ENCODE data around the gene SLC26A1. TPM values are rescaled to one million over a fixed set of nuclear protein-coding genes. Genes with fewer than 3 reads are reported as not detected.

The SLC26A1 gene
- total RNA-seq, 1 experiment from 2014 or later, result 0.22 TPM

GRCh38 chr4:966266-967112 lies 26.7 kb downstream of the SLC26A1 start:
- no peaks in the 10 kb centered on the region for H3K9me3 ChIP-seq (ENCODE audit: control insufficient read depth in 1 of 2, insufficient read depth in 1 of 2, low read depth in 1 of 2, low read length in 2 of 2)
- no peak overlapping the region for H3K4me3 ChIP-seq (replicated peaks in 1 of 2; ENCODE audit: low read depth in 1 of 2, low read length in 2 of 2)
- H3K4me1 ChIP-seq (ENCODE audit: control insufficient read depth in 1 of 2, insufficient read depth in 2 of 2, low read length in 2 of 2), result peaks cover 5 to 22% of the 10 kb centered on the region in 2 experiments; a peak in 3 of 4 replicates
- no peaks in the 10 kb centered on the region for H3K79me2 ChIP-seq (ENCODE audit: insufficient read depth, low read length)
- ChIA-PET CTCF (no interaction called here), POLR2A (no interaction called here), RAD21 (ENCODE audit: low non-redundant PET in 1 of 2, low total read pairs in 2 of 2, uncharacterized antibody in 2 of 2, unreplicated experiment in 2 of 2) (no interaction called here)
- DNase-seq (ENCODE audit: low read depth, low spot score) (no peak), ATAC-seq (no peak)
- no peak overlapping the region for H3K4me2 ChIP-seq (ENCODE audit: low read length)
- no peak overlapping the region for H3K27ac ChIP-seq (ENCODE audit: low read depth, low read length)
- no peaks in the 10 kb centered on the region for H3K27me3 ChIP-seq (ENCODE audit: insufficient read depth, low read length)
- H2AFZ ChIP-seq (ENCODE audit: low read depth, low read length, poor library complexity, severe bottlenecking), result no peak overlapping the region
- H3K9ac ChIP-seq (ENCODE audit: low read length), result no peak overlapping the region
- intact Hi-C loops (cut with micrococcal nuclease), result no loop called here
- H3K36me3 ChIP-seq (ENCODE audit: control insufficient read depth in 1 of 2, insufficient read depth in 2 of 2, low read length in 2 of 2), result no peaks in the 10 kb centered on the region
- BruUV-seq (replicated peaks), result no TSS peak
- H4K20me1 ChIP-seq (ENCODE audit: insufficient read depth), result no peaks in the 10 kb centered on the region
- H3K9me2 ChIP-seq (ENCODE audit: insufficient read depth), result no peaks in the 10 kb centered on the region
- TF ChIP-seq TCF7L2 (IDR thresholded peaks at IDR 0.05; ENCODE audit: borderline replicate concordance, extremely low read depth, insufficient read depth, insufficient read length) (no peak), ZFX (IDR thresholded peaks at IDR 0.05) (no peak)
- TF ChIP-seq, protein P1, sequence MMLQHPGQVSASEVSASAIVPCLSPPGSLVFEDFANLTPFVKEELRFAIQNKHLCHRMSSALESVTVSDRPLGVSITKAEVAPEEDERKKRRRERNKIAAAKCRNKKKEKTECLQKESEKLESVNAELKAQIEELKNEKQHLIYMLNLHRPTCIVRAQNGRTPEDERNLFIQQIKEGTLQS (IDR thresholded peaks at IDR 0.05), result no peak

DNA sequence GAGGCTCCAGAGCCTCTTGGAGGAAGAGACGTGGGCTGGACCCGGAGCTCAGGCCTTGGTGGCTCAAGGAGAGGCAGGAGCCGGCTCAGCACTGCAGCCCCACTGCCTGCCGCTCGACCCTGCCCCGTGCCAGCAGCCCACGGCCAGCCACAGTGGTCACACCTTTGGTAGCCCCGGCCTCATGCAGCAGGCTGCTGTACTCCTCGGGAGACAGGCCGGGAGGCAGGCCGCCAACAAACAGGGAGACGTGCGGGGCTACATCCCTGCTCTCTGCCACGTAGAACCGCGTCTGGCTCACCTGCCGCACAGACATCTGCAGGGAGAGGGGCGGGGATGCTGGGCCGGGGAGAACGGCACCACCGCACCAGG lies 27.5 kb downstream of the SLC26A1 start:
- TF ChIP-seq EZH2 (IDR thresholded peaks at IDR 0.05), result no peak
- TF ChIP-seq TCF7L2 (IDR thresholded peaks at IDR 0.05; ENCODE audit: borderline replicate concordance, extremely low read depth, insufficient read depth, insufficient read length), result no peak
- no peak for TF ChIP-seq POLR2AphosphoS5 (IDR thresholded peaks at IDR 0.05; ENCODE audit: low read depth, low read length)
- TF ChIP-seq EZH2phosphoT487 (IDR thresholded peaks at IDR 0.05; ENCODE audit: borderline replicate concordance), result no peak
- TF ChIP-seq, protein P1 (IDR thresholded peaks at IDR 0.05), result no peak
- TF ChIP-seq ZFX (IDR thresholded peaks at IDR 0.05), result no peak
- no peak for TF ChIP-seq CEBPB (IDR thresholded peaks at IDR 0.05; ENCODE audit: low read depth)
- no peak for TF ChIP-seq RAD21 (IDR thresholded peaks at IDR 0.05; ENCODE audit: low read depth)
- TF ChIP-seq, protein P2, sequence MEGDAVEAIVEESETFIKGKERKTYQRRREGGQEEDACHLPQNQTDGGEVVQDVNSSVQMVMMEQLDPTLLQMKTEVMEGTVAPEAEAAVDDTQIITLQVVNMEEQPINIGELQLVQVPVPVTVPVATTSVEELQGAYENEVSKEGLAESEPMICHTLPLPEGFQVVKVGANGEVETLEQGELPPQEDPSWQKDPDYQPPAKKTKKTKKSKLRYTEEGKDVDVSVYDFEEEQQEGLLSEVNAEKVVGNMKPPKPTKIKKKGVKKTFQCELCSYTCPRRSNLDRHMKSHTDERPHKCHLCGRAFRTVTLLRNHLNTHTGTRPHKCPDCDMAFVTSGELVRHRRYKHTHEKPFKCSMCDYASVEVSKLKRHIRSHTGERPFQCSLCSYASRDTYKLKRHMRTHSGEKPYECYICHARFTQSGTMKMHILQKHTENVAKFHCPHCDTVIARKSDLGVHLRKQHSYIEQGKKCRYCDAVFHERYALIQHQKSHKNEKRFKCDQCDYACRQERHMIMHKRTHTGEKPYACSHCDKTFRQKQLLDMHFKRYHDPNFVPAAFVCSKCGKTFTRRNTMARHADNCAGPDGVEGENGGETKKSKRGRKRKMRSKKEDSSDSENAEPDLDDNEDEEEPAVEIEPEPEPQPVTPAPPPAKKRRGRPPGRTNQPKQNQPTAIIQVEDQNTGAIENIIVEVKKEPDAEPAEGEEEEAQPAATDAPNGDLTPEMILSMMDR (IDR thresholded peaks at IDR 0.05 in 2 of 3, conservative IDR thresholded peaks at IDR 0.05 in 1 of 3; ENCODE audit: borderline replicate concordance in 1 of 3, insufficient read depth in 1 of 3, low read depth in 2 of 3, low read length in 2 of 3), result no peak
- TF ChIP-seq SIN3A (IDR thresholded peaks at IDR 0.05; ENCODE audit: low read depth), result no peak
- TF ChIP-seq JUND (IDR thresholded peaks at IDR 0.05), result no peak
- TF ChIP-seq SP1 (IDR thresholded peaks at IDR 0.05; ENCODE audit: low read depth), result no peak
- Histone ChIP-seq H3K9me3 (ENCODE audit: control insufficient read depth in 1 of 2, insufficient read depth in 1 of 2, low read depth in 1 of 2, low read length in 2 of 2) (no peaks in the 10 kb centered on the region), H3K9ac (ENCODE audit: low read length) (no peak overlapping the region), H3K27ac (ENCODE audit: low read depth, low read length) (no peak overlapping the region), H2AFZ (ENCODE audit: low read depth, low read length, poor library complexity, severe bottlenecking) (no peak overlapping the region), H3K4me1 (ENCODE audit: control insufficient read depth in 1 of 2, insufficient read depth in 2 of 2, low read length in 2 of 2) (peaks cover 5 to 20% of the 10 kb centered on the region in 2 experiments; a peak in 3 of 4 replicates), H3K4me2 (ENCODE audit: low read length) (no peak overlapping the region), H3K4me3 (replicated peaks in 1 of 2; ENCODE audit: low read depth in 1 of 2, low read length in 2 of 2) (no peak overlapping the region), H4K20me1 (ENCODE audit: insufficient read depth) (no peaks in the 10 kb centered on the region), H3K27me3 (ENCODE audit: insufficient read depth, low read length) (no peaks in the 10 kb centered on the region), H3K79me2 (ENCODE audit: insufficient read depth, low read length) (no peaks in the 10 kb centered on the region), H3K9me2 (ENCODE audit: insufficient read depth) (no peaks in the 10 kb centered on the region), H3K36me3 (ENCODE audit: control insufficient read depth in 1 of 2, insufficient read depth in 2 of 2, low read length in 2 of 2) (no peaks in the 10 kb centered on the region)
- no TSS peak for BruUV-seq (replicated peaks)
- intact Hi-C loops (cut with micrococcal nuclease), result no loop called here
- ChIA-PET CTCF (no interaction called here), POLR2A (no interaction called here), RAD21 (ENCODE audit: low non-redundant PET in 1 of 2, low total read pairs in 2 of 2, uncharacterized antibody in 2 of 2, unreplicated experiment in 2 of 2) (no interaction called here)
- ATAC-seq, result no peak
- DNase-seq (ENCODE audit: low read depth, low spot score), result no peak
